Neural progenitor cell (in vitro differentiated cells): ENCODE measurements around the gene GPR87. TPM values are rescaled to one million over a fixed set of nuclear protein-coding genes. Genes with fewer than 3 reads are reported as not detected.

Experiments
- DNase-seq: peaks from one replicate; pipeline ENCODE4 v3.0.0-alpha.2; 2016; ENCODE audit warnings: low spot score
- H2AFZ ChIP-seq: fragments of 200-600 bp; sonication (generic); replicated peaks from 2 replicates; pipeline ENCODE4 v1.6.1; 2016; ENCODE audit warnings: antibody characterized with exemption
- H3F3A ChIP-seq: fragments of 200-600 bp; sonication (generic); 2 replicates; pipeline ENCODE4 v1.6.1; 2016; ENCODE audit warnings: antibody characterized with exemption, low read depth
- H3K27ac ChIP-seq: fragments of 200-600 bp; sonication (generic); 2 replicates; pipeline ENCODE4 v1.5.1; 2016; ENCODE audit warnings: mild to moderate bottlenecking
- H3K27me3 ChIP-seq: fragments of 200-600 bp; sonication (generic); 2 replicates; pipeline ENCODE4 v1.6.1; 2016; ENCODE audit warnings: mild to moderate bottlenecking, moderate library complexity
- H3K36me3 ChIP-seq: fragments of 200-600 bp; sonication (generic); 2 replicates; pipeline ENCODE4 v1.5.1; 2016
- H3K4me1 ChIP-seq: fragments of 200-600 bp; sonication (generic); 2 replicates; pipeline ENCODE4 v1.6.1; 2016; ENCODE audit warnings: mixed run types
- H3K4me2 ChIP-seq: fragments of 200-600 bp; sonication (generic); 2 replicates; pipeline ENCODE4 v1.6.1; 2016
- H3K4me3 ChIP-seq: fragments of 200-600 bp; sonication (generic); 2 replicates; pipeline ENCODE4 v1.5.1; 2016
- H3K79me2 ChIP-seq: fragments of 200-600 bp; sonication (generic); 2 replicates; pipeline ENCODE4 v1.6.1; 2016; ENCODE audit warnings: low read depth
- H3K9ac ChIP-seq: fragments of 200-600 bp; sonication (generic); 2 replicates; pipeline ENCODE4 v1.6.1; 2016
- H3K9me3 ChIP-seq: fragments of 200-600 bp; sonication (generic); 2 replicates; pipeline ENCODE4 v1.5.1; 2016; ENCODE audit warnings: low read depth
- H4K20me1 ChIP-seq: fragments of 200-600 bp; sonication (generic); 2 replicates; pipeline ENCODE4 v1.6.1; 2016; ENCODE audit warnings: low read depth
- H3K27ac Mint-ChIP-seq: 3 replicates; pipeline ENCODE4 v1.8.0; 2021; ENCODE audit warnings: mixed read lengths
- H3K27me3 Mint-ChIP-seq: 2 replicates; pipeline ENCODE4 v1.8.0; 2022; ENCODE audit warnings: low read depth, mild to moderate bottlenecking, inconsistent platforms, moderate library complexity, mixed read lengths; ENCODE audit not compliant: insufficient read depth
- H3K36me3 Mint-ChIP-seq: 3 replicates; pipeline ENCODE4 v1.8.0; 2021; ENCODE audit warnings: mixed read lengths
- H3K4me1 Mint-ChIP-seq: 3 replicates; pipeline ENCODE4 v1.8.0; 2021; ENCODE audit warnings: mixed read lengths
- H3K4me3 Mint-ChIP-seq: 3 replicates; pipeline ENCODE4 v1.8.0; 2021; ENCODE audit warnings: mild to moderate bottlenecking, moderate library complexity, mixed read lengths
- H3K9me3 Mint-ChIP-seq: 3 replicates; pipeline ENCODE4 v1.8.0; 2020; ENCODE audit warnings: mixed read lengths
- CTCF ChIP-seq: fragments of 200-600 bp; sonication (generic); IDR thresholded peaks from 2 replicates; pipeline ENCODE4 v1.5.1; 2017; ENCODE audit warnings: antibody characterized with exemption, mild to moderate bottlenecking
- EZH2 ChIP-seq: fragments of 200-600 bp; sonication (generic); IDR thresholded peaks from 2 replicates; pipeline ENCODE4 v1.6.1; 2017; ENCODE audit warnings: antibody characterized with exemption, mild to moderate bottlenecking, moderate library complexity
- EZH2phosphoT487 ChIP-seq: fragments of 200-600 bp; sonication (generic); IDR thresholded peaks from 2 replicates; pipeline ENCODE4 v1.6.1; 2017; ENCODE audit warnings: antibody characterized with exemption
- total RNA-seq: library from RNA; depleted of rRNA; stranded (reverse); fragments of >200 nt; gene quantifications from 2 replicates; pipeline ENCODE4 v1.2.3, GENCODE V29; 2015; ENCODE audit warnings: low replicate concordance

The GPR87 gene
- total RNA-seq, 1 donor from 2014 or later: not detected

GRCh38 chr3:151269631-151270030, 47.0 kb downstream of the GPR87 start:
- no peak overlapping the region for H3K27ac Mint-ChIP-seq
- no peaks in the 10 kb centered on the region for H3K79me2 ChIP-seq

GRCh38 chr3:151268267-151269235, 48.1 kb downstream of the GPR87 start:
- Histone ChIP-seq H3K79me2 (no peaks in the 10 kb centered on the region), H3K36me3 (no peaks in the 10 kb centered on the region), H2AFZ (no peak overlapping the region), H3K27ac (no peak overlapping the region), H3K27me3 (no peaks in the 10 kb centered on the region), H3F3A (no peaks in the 10 kb centered on the region), H3K4me2 (no peak overlapping the region), H3K4me3 (no peak overlapping the region), H3K4me1 (no peaks in the 10 kb centered on the region), H3K9ac (no peak overlapping the region), H3K9me3 (no peaks in the 10 kb centered on the region), H4K20me1 (no peaks in the 10 kb centered on the region)
- Mint-ChIP-seq H3K27ac (no peak overlapping the region), H3K27me3 (no peaks in the 10 kb centered on the region), H3K9me3 (no peaks in the 10 kb centered on the region), H3K4me3 (no peak overlapping the region), H3K4me1 (peaks cover 9% of the 10 kb centered on the region), H3K36me3 (peaks cover 3% of the 10 kb centered on the region)
- DNase-seq: no peak
- no peak for TF ChIP-seq EZH2phosphoT487
- no peak for TF ChIP-seq CTCF
- no peak for TF ChIP-seq EZH2

More at GRCh38 chr3:151269631-151270030, 47.0 kb downstream of the GPR87 start:
- Histone ChIP-seq H3F3A (no peaks in the 10 kb centered on the region), H3K4me1 (no peaks in the 10 kb centered on the region), H3K36me3 (no peaks in the 10 kb centered on the region), H3K4me2 (no peak overlapping the region), H4K20me1 (no peaks in the 10 kb centered on the region), H3K4me3 (no peak overlapping the region), H3K27me3 (no peaks in the 10 kb centered on the region), H3K9me3 (no peaks in the 10 kb centered on the region), H2AFZ (no peak overlapping the region), H3K9ac (no peak overlapping the region), H3K27ac (no peak overlapping the region)
- Mint-ChIP-seq H3K4me1 (peaks cover 9% of the 10 kb centered on the region), H3K36me3 (peaks cover 3% of the 10 kb centered on the region), H3K9me3 (no peaks in the 10 kb centered on the region), H3K4me3 (no peak overlapping the region), H3K27me3 (no peaks in the 10 kb centered on the region)
- TF ChIP-seq CTCF: no peak
- TF ChIP-seq EZH2: no peak
- no peak for TF ChIP-seq EZH2phosphoT487
- no peak for DNase-seq

GRCh38 chr3:151267066-151267465, 49.6 kb downstream of the GPR87 start:
- no peak overlapping the region for H3K9ac ChIP-seq
- Mint-ChIP-seq H3K9me3 (no peaks in the 10 kb centered on the region), H3K4me3 (no peak overlapping the region), H3K27me3 (no peaks in the 10 kb centered on the region), H3K4me1 (peaks cover 9% of the 10 kb centered on the region), H3K36me3 (peaks cover 3% of the 10 kb centered on the region), H3K27ac (no peak overlapping the region)
- H3K4me1 ChIP-seq: no peaks in the 10 kb centered on the region
- no peaks in the 10 kb centered on the region for H4K20me1 ChIP-seq
- TF ChIP-seq CTCF (no peak), EZH2phosphoT487 (no peak), EZH2 (no peak)
- no peak for DNase-seq
- no peaks in the 10 kb centered on the region for H3F3A ChIP-seq
- H3K27me3 ChIP-seq: no peaks in the 10 kb centered on the region
- H2AFZ ChIP-seq: no peak overlapping the region
- no peaks in the 10 kb centered on the region for H3K9me3 ChIP-seq
- H3K27ac ChIP-seq: no peak overlapping the region
- no peak overlapping the region for H3K4me2 ChIP-seq
- H3K79me2 ChIP-seq: no peaks in the 10 kb centered on the region
- H3K4me3 ChIP-seq: no peak overlapping the region
- H3K36me3 ChIP-seq: no peaks in the 10 kb centered on the region
